H1 (cell line): ENCODE results near the gene IFITM10.

Source experiments
- EZH2 ChIP-seq: fragments of 200-600 bp; sonication (generic); IDR thresholded peaks from 2 replicates; pipeline ENCODE4 v1.7.1; 2012; ENCODE audit warnings: low read depth, mild to moderate bottlenecking, moderate library complexity, low read length, inconsistent platforms; ENCODE audit not compliant: severe bottlenecking
- JUN ChIP-seq: IDR thresholded peaks from 2 replicates; pipeline ENCODE4 v1.6.1; 2011; ENCODE audit warnings: low read depth, mild to moderate bottlenecking, improper control_type of control experiment, low read length
- RFX5 ChIP-seq: IDR thresholded peaks from 2 replicates; pipeline ENCODE4 v1.6.1; 2011; ENCODE audit warnings: low read depth, low read length, improper control_type of control experiment, borderline replicate concordance

- TF ChIP-seq RFX5, result no peak
- TF ChIP-seq EZH2, result no peak
- no peak for TF ChIP-seq JUN
Measured at GRCh38 chr11:1793081-1793480, 42.7 kb upstream of the IFITM10 start.
